Endothelial cell of umbilical vein (primary cell): Measurements from ENCODE around the gene CCNJL. TPM values are rescaled to one million over a fixed set of nuclear protein-coding genes. Genes with fewer than 3 reads are reported as not detected.

Experiments
- BruUV-seq: library from RNA; stranded (reverse); fragments of 400-500 nt; replicated peaks from 2 replicates; lab custom pipeline; 2021; lab: Mats Ljungman, UMichigan
- CTCF ChIA-PET: fragments of 300-600, 350-600 bp; sonication (Branson Sonifier 250); formaldehyde crosslinking; loops from one replicate; lab custom pipeline; 2021; ENCODE audit warnings: antibody characterized with exemption, inconsistent platforms; lab: Charles Lee
- POLR2A ChIA-PET: fragments of 300-600, 350-600 bp; sonication (Branson Sonifier 250); formaldehyde crosslinking; loops from one replicate; lab custom pipeline; 2021; ENCODE audit warnings: antibody characterized with exemption, inconsistent platforms; lab: Charles Lee
- DNase-seq: peaks from one replicate; pipeline ENCODE4 v3.0.0-alpha.2; 2011; ENCODE audit warnings: low read depth, low spot score
- FAIRE-seq: peaks from 2 replicates; lab custom pipeline; 2011; peaks lifted over from hg19 to GRCh38; lab: Jason Lieb, UNC
- H2AFZ ChIP-seq: 2 replicates; pipeline ENCODE4 v1.6.0; 2012; ENCODE audit warnings: low read depth, low read length, control low read depth, inconsistent platforms
- H3K27ac ChIP-seq: 2 replicates; pipeline ENCODE4 v1.5.1; 2011; ENCODE audit warnings: low read depth, mild to moderate bottlenecking, control low read depth, low read length, moderate library complexity; ENCODE audit not compliant: insufficient read depth
- H3K27me3 ChIP-seq, 2 experiments: 2 replicates each; pipeline versions ENCODE4 v1.6.0 to v1.6.1; 2011; ENCODE audit warnings: low read length in 2 of 2, mixed read lengths in 1 of 2; ENCODE audit not compliant: control insufficient read depth in 2 of 2, insufficient read depth in 2 of 2
- H3K36me3 ChIP-seq, 2 experiments: 2 replicates in 1 of 2; 3 replicates in 1 of 2; pipeline ENCODE4 v1.5.1; 2011; ENCODE audit warnings: low read length in 2 of 2, mild to moderate bottlenecking in 1 of 2, moderate library complexity in 1 of 2; ENCODE audit not compliant: control insufficient read depth in 2 of 2, insufficient read depth in 2 of 2; ENCODE audit errors: extremely low read depth in 1 of 2
- H3K4me1 ChIP-seq: 3 replicates; pipeline ENCODE4 v1.5.1; 2011; ENCODE audit warnings: mild to moderate bottlenecking, low read length; ENCODE audit not compliant: control insufficient read depth, insufficient read depth; ENCODE audit errors: extremely low read depth
- H3K4me2 ChIP-seq: 2 replicates; pipeline ENCODE4 v1.6.1; 2011; ENCODE audit warnings: low read length, control low read depth, mixed read lengths; ENCODE audit not compliant: insufficient read depth
- H3K4me3 ChIP-seq, 3 experiments: fragments of 200-600 bp in 1 of 3; sonication (generic), shearing (Covaris generic) in 1 of 3; replicated peaks in 1 of 3; 2 replicates each; pipeline ENCODE4 v1.5.1; 2011 to 2016; ENCODE audit warnings: control low read depth in 3 of 3, low read length in 3 of 3, mild to moderate bottlenecking in 2 of 3, inconsistent platforms in 1 of 3, low read depth in 1 of 3, moderate library complexity in 1 of 3; ENCODE audit not compliant: insufficient read depth in 1 of 3
- H3K79me2 ChIP-seq: 2 replicates; pipeline ENCODE4 v1.6.0; 2012; ENCODE audit warnings: low read length, inconsistent platforms; ENCODE audit not compliant: control insufficient read depth, insufficient read depth
- H3K9ac ChIP-seq: replicated peaks from 2 replicates; pipeline ENCODE3; 2011; ENCODE audit warnings: low read length, control low read depth; ENCODE audit not compliant: insufficient read depth; ENCODE audit errors: extremely low read depth
- H3K9me1 ChIP-seq: replicated peaks from 3 replicates; pipeline ENCODE4 v1.6.0; 2011; ENCODE audit warnings: mild to moderate bottlenecking, low read length; ENCODE audit not compliant: control insufficient read depth, insufficient read depth; ENCODE audit errors: extremely low read depth
- H3K9me3 ChIP-seq: replicated peaks from 2 replicates; pipeline ENCODE4 v1.5.1; 2012; ENCODE audit warnings: low read length, inconsistent platforms; ENCODE audit not compliant: control insufficient read depth, insufficient read depth
- H4K20me1 ChIP-seq: replicated peaks from 2 replicates; pipeline ENCODE3; 2011; ENCODE audit warnings: mild to moderate bottlenecking, low read length; ENCODE audit not compliant: control insufficient read depth, insufficient read depth; ENCODE audit errors: extremely low read depth
- EZH2 ChIP-seq: IDR thresholded peaks from 2 replicates; pipeline ENCODE4 v1.6.1; 2012; ENCODE audit warnings: borderline replicate concordance, low read depth, mild to moderate bottlenecking, moderate library complexity, low read length, inconsistent platforms; ENCODE audit not compliant: severe bottlenecking
- FOS ChIP-seq: IDR thresholded peaks from 2 replicates; pipeline ENCODE4 v1.6.1; 2011; ENCODE audit warnings: mild to moderate bottlenecking, low read length, moderate library complexity, borderline replicate concordance; ENCODE audit not compliant: insufficient read depth
- GATA2 ChIP-seq: IDR thresholded peaks from 2 replicates; pipeline ENCODE4 v1.7.0; 2011; ENCODE audit warnings: low read depth, mild to moderate bottlenecking, moderate library complexity, mixed read lengths, low read length; ENCODE audit not compliant: insufficient read length, insufficient read depth
- JUN ChIP-seq: IDR thresholded peaks from 2 replicates; pipeline ENCODE4 v1.6.1; 2011; ENCODE audit warnings: borderline replicate concordance, low read depth; ENCODE audit not compliant: insufficient read length, insufficient read depth
- MYC ChIP-seq: IDR thresholded peaks from one replicate; pipeline ENCODE4 v1.6.1; 2011; ENCODE audit warnings: mild to moderate bottlenecking, low read depth, low read length
- POLR2A ChIP-seq: IDR thresholded peaks from 2 replicates; pipeline ENCODE4 v1.6.1; 2012; ENCODE audit warnings: low read depth, mild to moderate bottlenecking, control low read depth, low read length
- POLR2AphosphoS5 ChIP-seq: IDR thresholded peaks from 2 replicates; pipeline ENCODE4 v1.6.1; 2012; ENCODE audit warnings: low read depth, mild to moderate bottlenecking, control low read depth, low read length, moderate library complexity; ENCODE audit not compliant: insufficient read depth
- dilution Hi-C: fragments of 300-500 bp; cut with MboI; formaldehyde crosslinking; loops from one replicate; pipeline ENCODE4 v1.15.0; 2019; ENCODE audit warnings: low sequenced_read_pairs; ENCODE audit not compliant: extremely low pct_ligation_motif_present
- intact Hi-C: fragments of 100-400 bp; cut with micrococcal nuclease; formaldehyde crosslinking; loops from one replicate; pipeline ENCODE4 v1.10.0; 2022
- polyA plus RNA-seq, 4 experiments: library from polyadenylated mRNA; depleted of rRNA in 3 of 4; stranded (reverse) in 3 of 4; unstranded in 1 of 4; fragments of >200 nt; gene quantifications; 2 replicates each; pipeline versions ENCODE4 v1.2.1 to v1.2.3, GENCODE V29; 2011 to 2012; ENCODE audit warnings: missing spikeins in 1 of 4
- total RNA-seq: library from RNA; stranded (reverse); gene quantifications from 2 replicates; pipeline ENCODE4 v1.2.3, GENCODE V29; 2021
- TF ChIP-seq, protein P1 (sequence below): IDR thresholded peaks from 2 replicates; pipeline ENCODE4 v1.6.1; 2011; ENCODE audit not compliant: insufficient read depth, insufficient read length
- TF ChIP-seq, protein P2 (sequence below), 2 donors: IDR thresholded peaks; 1 replicate in 1 of 2; 2 replicates in 1 of 2; pipeline ENCODE4 v1.5.1; 2011; ENCODE audit warnings: low read length in 2 of 2, mild to moderate bottlenecking in 2 of 2, moderate library complexity in 2 of 2, control low read depth in 1 of 2, inconsistent platforms in 1 of 2, low read depth in 1 of 2; ENCODE audit not compliant: insufficient read depth in 1 of 2; ENCODE audit errors: extremely low read depth in 1 of 2

CCNJL gene
- total and polyA plus RNA-seq, 2 donors (not counting 3 experiments of a cell fraction or from before 2014, with no cell fraction given), result 20.0 to 21.3 TPM

DNA sequence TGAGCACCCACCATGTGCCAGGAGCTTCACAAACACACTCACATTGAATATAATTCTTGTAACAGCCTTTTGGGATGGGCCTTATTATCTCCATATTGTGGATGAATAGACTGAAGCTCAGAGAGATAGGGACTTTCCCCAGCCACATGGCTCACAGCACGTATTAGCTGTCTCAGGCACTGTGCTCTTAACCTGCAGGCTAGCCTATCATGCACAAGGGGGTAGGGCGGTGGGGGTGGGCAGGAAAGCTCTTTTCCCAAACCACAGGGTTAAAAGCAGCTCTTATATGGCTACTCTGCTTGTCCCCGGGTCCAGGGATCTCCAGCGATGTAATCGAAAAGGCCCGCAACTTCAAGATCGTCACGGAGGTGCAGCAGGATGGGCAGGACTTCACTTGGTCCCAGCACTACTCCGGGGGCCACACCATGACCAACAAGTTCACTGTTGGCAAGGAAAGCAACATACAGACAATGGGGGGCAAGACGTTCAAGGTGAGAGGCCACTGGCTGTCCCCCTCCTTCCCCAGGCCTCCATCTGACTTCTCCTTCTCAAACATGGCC is 80.5 kb downstream of the CCNJL start:
- ChIA-PET CTCF (interaction anchor here (0.7 to 1.2 kb wide), 5 partner anchors 9 to 210 kb away, joined by 3 read pairs; no protein-coding TSS in a partner anchor), POLR2A (no interaction called here)
- intact Hi-C loops, result no loop called here
- Histone ChIP-seq H3K27me3 (no peaks in the 10 kb centered on the region), H3K4me2 (no peak overlapping the region), H3K36me3 (no peaks in the 10 kb centered on the region), H2AFZ (no peak overlapping the region), H3K79me2 (no peaks in the 10 kb centered on the region), H3K9ac (no peak overlapping the region), H3K4me3 (no peak overlapping the region), H4K20me1 (no peaks in the 10 kb centered on the region), H3K9me1 (no peaks in the 10 kb centered on the region), H3K4me1 (no peaks in the 10 kb centered on the region), H3K9me3 (no peaks in the 10 kb centered on the region), H3K27ac (no peak overlapping the region)
- DNase-seq (no peak), FAIRE-seq (no peak)
- no TSS peak for BruUV-seq
- dilution Hi-C loops, result no loop called here
- no peak for TF ChIP-seq POLR2AphosphoS5
- no peak for TF ChIP-seq FOS
- no peak for TF ChIP-seq POLR2A
- no peak for TF ChIP-seq MYC
- TF ChIP-seq JUN, result no peak
- TF ChIP-seq GATA2, result no peak
- TF ChIP-seq, protein P1, sequence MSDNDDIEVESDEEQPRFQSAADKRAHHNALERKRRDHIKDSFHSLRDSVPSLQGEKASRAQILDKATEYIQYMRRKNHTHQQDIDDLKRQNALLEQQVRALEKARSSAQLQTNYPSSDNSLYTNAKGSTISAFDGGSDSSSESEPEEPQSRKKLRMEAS, result no peak
- TF ChIP-seq, protein P2, sequence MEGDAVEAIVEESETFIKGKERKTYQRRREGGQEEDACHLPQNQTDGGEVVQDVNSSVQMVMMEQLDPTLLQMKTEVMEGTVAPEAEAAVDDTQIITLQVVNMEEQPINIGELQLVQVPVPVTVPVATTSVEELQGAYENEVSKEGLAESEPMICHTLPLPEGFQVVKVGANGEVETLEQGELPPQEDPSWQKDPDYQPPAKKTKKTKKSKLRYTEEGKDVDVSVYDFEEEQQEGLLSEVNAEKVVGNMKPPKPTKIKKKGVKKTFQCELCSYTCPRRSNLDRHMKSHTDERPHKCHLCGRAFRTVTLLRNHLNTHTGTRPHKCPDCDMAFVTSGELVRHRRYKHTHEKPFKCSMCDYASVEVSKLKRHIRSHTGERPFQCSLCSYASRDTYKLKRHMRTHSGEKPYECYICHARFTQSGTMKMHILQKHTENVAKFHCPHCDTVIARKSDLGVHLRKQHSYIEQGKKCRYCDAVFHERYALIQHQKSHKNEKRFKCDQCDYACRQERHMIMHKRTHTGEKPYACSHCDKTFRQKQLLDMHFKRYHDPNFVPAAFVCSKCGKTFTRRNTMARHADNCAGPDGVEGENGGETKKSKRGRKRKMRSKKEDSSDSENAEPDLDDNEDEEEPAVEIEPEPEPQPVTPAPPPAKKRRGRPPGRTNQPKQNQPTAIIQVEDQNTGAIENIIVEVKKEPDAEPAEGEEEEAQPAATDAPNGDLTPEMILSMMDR (IDR thresholded peaks at IDR 0.05; ENCODE audit: extremely low read depth in 1 of 2, insufficient read depth in 1 of 2, low read depth in 1 of 2, low read length in 2 of 2), result no peak
- no peak for TF ChIP-seq EZH2
